ENCODE results near the gene MANSC1. TPM values are rescaled to one million over a fixed set of nuclear protein-coding genes. Genes with fewer than 3 reads are reported as not detected.

Gene MANSC1
- total and polyA plus RNA-seq, 2 donors (not counting 1 experiment from before 2014, with no cell fraction given): 0.09 to 0.32 TPM

- Histone ChIP-seq H3K27me3 (replicated peaks in 1 of 4; ENCODE audit: control extremely low read depth in 1 of 4, control insufficient read depth in 3 of 4, insufficient read depth in 4 of 4, low read length in 3 of 4) (no peaks in the 10 kb centered on the region), H3K27ac (ENCODE audit: low read length in 2 of 2) (no peak overlapping the region), H3K4me1 (ENCODE audit: control insufficient read depth in 2 of 2, insufficient read depth in 2 of 2, low read length in 2 of 2) (no peaks in the 10 kb centered on the region), H3K79me2 (ENCODE audit: control insufficient read depth, insufficient read depth, low read length) (no peaks in the 10 kb centered on the region), H4K20me1 (ENCODE audit: control insufficient read depth, insufficient read depth, low read length, poor library complexity, severe bottlenecking) (no peaks in the 10 kb centered on the region), H2AFZ (ENCODE audit: insufficient read depth, low read depth, low read length, poor library complexity, severe bottlenecking) (no peak overlapping the region), H3K36me3 (replicated peaks in 1 of 2; ENCODE audit: control extremely low read depth in 1 of 2, control insufficient read depth in 1 of 2, extremely low read depth in 1 of 2, insufficient read depth in 2 of 2, low read length in 1 of 2) (no peaks in the 10 kb centered on the region), H3K9ac (ENCODE audit: low read length) (no peak overlapping the region), H3K4me3 (ENCODE audit: control extremely low read depth in 1 of 5, extremely low read depth in 1 of 5, insufficient read depth in 1 of 5, low read depth in 2 of 5, low read length in 4 of 5) (no peak overlapping the region), H3K9me3 (ENCODE audit: control extremely low read depth in 1 of 3, control insufficient read depth in 2 of 3, insufficient read depth in 1 of 3, low read length in 2 of 3) (no peaks in the 10 kb centered on the region), H3K4me2 (replicated peaks; ENCODE audit: low read depth, low read length, poor library complexity, severe bottlenecking) (no peak overlapping the region)
- H3K4me3 Mint-ChIP-seq: no peak overlapping the region
- H3K27ac Mint-ChIP-seq: no peak overlapping the region
- H3K4me1 Mint-ChIP-seq: peaks cover 2% of the 10 kb centered on the region
- H3K9me3 Mint-ChIP-seq (ENCODE audit: insufficient read depth): no peaks in the 10 kb centered on the region
- ATAC-seq (ENCODE audit: low read depth): no peak
- ChIA-PET CTCF (interaction anchor here (0.9 to 3.9 kb wide), 6 partner anchors 9 to 771 kb away, joined by 3 to 26 read pairs (median 9); no protein-coding TSS in a partner anchor), POLR2A (no interaction called here)
- intact Hi-C loops (cut with micrococcal nuclease): loop anchor here (5.0 kb wide), 1 partner anchor 294 kb away; no protein-coding TSS in a partner anchor
- TF ChIP-seq, protein P1, sequence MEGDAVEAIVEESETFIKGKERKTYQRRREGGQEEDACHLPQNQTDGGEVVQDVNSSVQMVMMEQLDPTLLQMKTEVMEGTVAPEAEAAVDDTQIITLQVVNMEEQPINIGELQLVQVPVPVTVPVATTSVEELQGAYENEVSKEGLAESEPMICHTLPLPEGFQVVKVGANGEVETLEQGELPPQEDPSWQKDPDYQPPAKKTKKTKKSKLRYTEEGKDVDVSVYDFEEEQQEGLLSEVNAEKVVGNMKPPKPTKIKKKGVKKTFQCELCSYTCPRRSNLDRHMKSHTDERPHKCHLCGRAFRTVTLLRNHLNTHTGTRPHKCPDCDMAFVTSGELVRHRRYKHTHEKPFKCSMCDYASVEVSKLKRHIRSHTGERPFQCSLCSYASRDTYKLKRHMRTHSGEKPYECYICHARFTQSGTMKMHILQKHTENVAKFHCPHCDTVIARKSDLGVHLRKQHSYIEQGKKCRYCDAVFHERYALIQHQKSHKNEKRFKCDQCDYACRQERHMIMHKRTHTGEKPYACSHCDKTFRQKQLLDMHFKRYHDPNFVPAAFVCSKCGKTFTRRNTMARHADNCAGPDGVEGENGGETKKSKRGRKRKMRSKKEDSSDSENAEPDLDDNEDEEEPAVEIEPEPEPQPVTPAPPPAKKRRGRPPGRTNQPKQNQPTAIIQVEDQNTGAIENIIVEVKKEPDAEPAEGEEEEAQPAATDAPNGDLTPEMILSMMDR (IDR thresholded peaks at IDR 0.05): no peak
- no peak for TF ChIP-seq EZH2 (IDR thresholded peaks at IDR 0.05; ENCODE audit: borderline replicate concordance, insufficient read depth, low read depth, low read length, poor library complexity, severe bottlenecking)
- DNase-seq: no peak
- 88% methylated on average over 1 of the region's 3 CpGs for WGBS (ENCODE audit: insufficient coverage)
- H3K27me3 Mint-ChIP-seq: peaks cover 28% of the 10 kb centered on the region
These were observed 23.8 kb downstream of the MANSC1 start for GRCh38 chr12:12326262-12326661.

DNA sequence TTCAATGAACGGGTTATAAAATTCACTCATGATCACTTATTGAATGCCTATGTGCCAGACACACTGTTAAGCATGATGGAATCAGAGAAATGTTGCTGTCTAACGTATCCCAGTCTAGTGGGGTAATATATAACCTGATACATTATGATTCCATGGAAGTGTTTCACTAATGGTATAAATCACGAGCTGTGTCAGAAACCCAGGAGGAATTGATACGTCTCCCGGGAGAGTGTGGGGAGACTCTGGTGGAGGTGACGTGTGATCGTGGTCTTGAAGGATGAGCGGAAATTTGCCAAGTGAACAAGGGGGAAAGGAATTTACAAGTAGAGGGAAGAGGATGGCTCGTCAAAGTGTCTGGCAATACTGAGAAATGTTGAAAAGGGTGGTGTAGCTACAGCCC, 26.5 kb downstream of the MANSC1 start:
- no peaks in the 10 kb centered on the region for H3K36me3 ChIP-seq (replicated peaks in 1 of 2; ENCODE audit: control extremely low read depth in 1 of 2, control insufficient read depth in 1 of 2, extremely low read depth in 1 of 2, insufficient read depth in 2 of 2, low read length in 1 of 2)
- H2AFZ ChIP-seq (ENCODE audit: insufficient read depth, low read depth, low read length, poor library complexity, severe bottlenecking): no peak overlapping the region
- no peaks in the 10 kb centered on the region for H3K27me3 ChIP-seq (replicated peaks in 1 of 4; ENCODE audit: control extremely low read depth in 1 of 4, control insufficient read depth in 3 of 4, insufficient read depth in 4 of 4, low read length in 3 of 4)
- H3K9me3 ChIP-seq (ENCODE audit: control extremely low read depth in 1 of 3, control insufficient read depth in 2 of 3, insufficient read depth in 1 of 3, low read length in 2 of 3): no peaks in the 10 kb centered on the region
- H3K4me3 ChIP-seq (ENCODE audit: control extremely low read depth in 1 of 5, extremely low read depth in 1 of 5, insufficient read depth in 1 of 5, low read depth in 2 of 5, low read length in 4 of 5): no peak overlapping the region
- no peaks in the 10 kb centered on the region for H3K79me2 ChIP-seq (ENCODE audit: control insufficient read depth, insufficient read depth, low read length)
- H4K20me1 ChIP-seq (ENCODE audit: control insufficient read depth, insufficient read depth, low read length, poor library complexity, severe bottlenecking): no peaks in the 10 kb centered on the region
- TF ChIP-seq EZH2 (IDR thresholded peaks at IDR 0.05; ENCODE audit: borderline replicate concordance, insufficient read depth, low read depth, low read length, poor library complexity, severe bottlenecking): no peak
- TF ChIP-seq, protein P1 (IDR thresholded peaks at IDR 0.05): no peak
- Mint-ChIP-seq H3K27me3 (peaks cover 22% of the 10 kb centered on the region), H3K9me3 (ENCODE audit: insufficient read depth) (no peaks in the 10 kb centered on the region), H3K27ac (no peak overlapping the region), H3K4me3 (no peak overlapping the region), H3K4me1 (peaks cover 2% of the 10 kb centered on the region)
- intact Hi-C loops (cut with micrococcal nuclease): no loop called here
- H3K4me1 ChIP-seq (ENCODE audit: control insufficient read depth in 2 of 2, insufficient read depth in 2 of 2, low read length in 2 of 2): no peaks in the 10 kb centered on the region
- ChIA-PET CTCF (interaction anchor here (1.3 kb wide), 1 partner anchor 742 kb away, joined by 6 read pairs; no protein-coding TSS in a partner anchor), POLR2A (no interaction called here)
- no peak overlapping the region for H3K4me2 ChIP-seq (replicated peaks; ENCODE audit: low read depth, low read length, poor library complexity, severe bottlenecking)
- no peak for ATAC-seq (ENCODE audit: low read depth)
- 90% methylated on average over 7 of the region's 9 CpGs for WGBS (ENCODE audit: insufficient coverage)
- DNase-seq: no peak
- H3K27ac ChIP-seq (ENCODE audit: low read length in 2 of 2): no peak overlapping the region
- H3K9ac ChIP-seq (ENCODE audit: low read length): no peak overlapping the region

All from B cell (primary cell).